IPS-NIHi7 (cell line): ENCODE results near the gene ZDHHC19.
"Not testable (repeated sequence)": the region's sequence is repeated elsewhere in the genome, so short reads cannot be mapped to it uniquely, and the experiment has no call there.

Experiments used
- DNase-seq: peaks from one replicate; pipeline ENCODE4 v3.0.0; 2012; ENCODE audit warnings: mixed read lengths; ENCODE audit errors: extremely low spot score

ZDHHC19 gene

GRCh38 chr3:196178993-196179379 lies 32.2 kb downstream of the ZDHHC19 start:
- no peak for DNase-seq

DNA sequence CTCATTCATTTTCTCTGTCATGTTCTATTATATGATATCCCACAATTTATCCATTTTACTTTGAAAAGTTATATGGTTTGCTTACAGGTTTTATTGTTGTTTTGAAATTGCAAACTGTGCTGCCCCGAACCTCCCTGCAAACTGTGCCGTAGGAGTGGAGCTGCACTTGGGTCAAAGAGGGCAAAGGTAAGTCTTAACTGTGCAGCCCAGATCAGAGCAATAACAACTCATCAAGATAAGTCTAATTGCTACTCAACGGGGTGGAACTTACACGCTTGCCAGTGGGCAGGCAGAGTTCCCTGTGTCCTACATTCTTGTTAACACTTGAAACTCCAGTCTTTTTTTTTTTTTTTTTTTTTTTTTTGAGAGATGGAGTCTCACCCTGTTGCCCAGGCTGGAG lies 33.2 kb downstream of the ZDHHC19 start:
- DNase-seq: no peak

DNA sequence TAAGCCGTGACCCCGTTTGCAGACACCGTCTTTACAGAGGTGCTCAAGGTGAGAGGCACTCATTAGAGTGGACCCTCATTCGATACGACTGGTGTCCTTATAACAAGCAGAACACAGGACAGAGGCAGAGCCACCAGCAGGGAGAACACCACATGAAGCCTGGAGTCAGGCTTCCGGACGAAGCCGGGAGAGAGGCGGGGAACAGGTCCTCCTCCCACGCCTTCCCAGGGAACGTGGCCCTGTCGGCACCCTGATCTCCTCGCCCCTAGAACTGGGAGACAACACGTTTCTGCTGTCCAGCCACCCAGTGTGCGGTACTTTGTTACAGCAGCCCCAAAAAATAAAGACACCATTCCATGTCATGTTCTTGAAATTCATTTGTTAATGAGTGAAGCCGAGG lies 33.6 kb downstream of the ZDHHC19 start:
- DNase-seq: no peak

GRCh38 chr3:196175722-196176121 lies 35.5 kb downstream of the ZDHHC19 start:
- no peak for DNase-seq

- no peak for DNase-seq
These were observed 36.0 kb downstream of the ZDHHC19 start for GRCh38 chr3:196175116-196175625.

DNA sequence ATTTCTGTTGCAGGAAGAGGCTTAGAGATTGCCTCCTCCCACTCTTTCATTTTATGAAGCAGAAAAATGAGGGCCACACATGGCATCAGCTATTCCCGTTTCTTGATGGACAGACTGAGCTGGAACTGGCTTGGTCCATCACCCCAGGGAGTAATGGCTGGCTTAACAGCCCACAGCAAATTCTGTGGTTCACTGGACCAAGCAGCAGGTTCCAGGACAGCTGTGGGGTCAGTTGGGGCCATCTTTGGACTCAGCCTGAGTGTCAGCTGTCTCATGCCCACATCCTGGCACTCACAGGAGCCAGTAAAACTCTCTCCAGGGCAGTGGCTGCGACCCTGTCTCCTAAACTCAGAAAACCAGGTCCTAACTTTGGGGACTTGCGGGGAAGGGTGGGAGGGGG lies 36.5 kb downstream of the ZDHHC19 start:
- DNase-seq: no peak

DNA sequence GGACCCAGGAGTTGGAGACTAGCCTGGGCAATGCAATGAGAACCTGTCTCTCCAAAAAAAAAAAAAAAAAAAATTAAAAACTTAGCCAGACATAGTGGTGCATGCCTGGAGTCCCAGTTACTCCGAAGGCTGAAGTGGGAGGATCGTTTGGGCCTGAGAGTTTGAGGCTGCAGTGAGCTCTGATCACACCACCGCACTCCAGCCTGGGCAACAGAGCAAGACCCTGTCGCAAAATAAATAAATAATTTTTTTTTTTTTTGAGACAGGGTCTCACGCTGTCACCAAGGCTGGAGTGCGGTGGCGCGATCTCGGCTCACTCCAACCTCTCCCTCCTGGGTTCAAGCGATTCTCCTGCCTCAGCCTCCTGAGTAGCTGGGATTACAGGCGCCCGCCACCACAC lies 40.9 kb downstream of the ZDHHC19 start:
- DNase-seq: not testable (repeated sequence)

DNA sequence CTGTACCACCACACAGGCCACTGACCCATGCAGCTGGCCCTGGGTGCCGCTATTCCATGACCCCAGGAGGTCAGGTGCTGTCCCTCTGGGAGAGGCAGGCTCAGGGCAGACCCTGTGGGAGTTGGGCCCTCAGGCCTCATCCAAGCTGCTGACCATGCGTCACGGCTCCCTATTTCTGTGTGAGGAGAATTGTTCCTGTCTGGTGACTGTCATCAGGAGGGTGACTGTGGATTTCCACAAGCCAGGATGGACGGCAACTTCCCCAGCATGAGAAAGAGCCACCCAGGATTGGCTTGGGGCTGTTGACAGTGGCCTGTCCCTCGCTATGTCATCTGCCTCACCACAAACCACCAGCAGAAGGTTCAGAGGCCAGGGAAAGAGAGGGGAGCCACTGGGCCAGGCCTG lies 41.4 kb downstream of the ZDHHC19 start:
- no peak for DNase-seq

- DNase-seq: no peak
These were observed 42.3 kb downstream of the ZDHHC19 start for GRCh38 chr3:196168808-196169391.

- no peak for DNase-seq
These were observed 44.5 kb downstream of the ZDHHC19 start for GRCh38 chr3:196166741-196167140.

DNA sequence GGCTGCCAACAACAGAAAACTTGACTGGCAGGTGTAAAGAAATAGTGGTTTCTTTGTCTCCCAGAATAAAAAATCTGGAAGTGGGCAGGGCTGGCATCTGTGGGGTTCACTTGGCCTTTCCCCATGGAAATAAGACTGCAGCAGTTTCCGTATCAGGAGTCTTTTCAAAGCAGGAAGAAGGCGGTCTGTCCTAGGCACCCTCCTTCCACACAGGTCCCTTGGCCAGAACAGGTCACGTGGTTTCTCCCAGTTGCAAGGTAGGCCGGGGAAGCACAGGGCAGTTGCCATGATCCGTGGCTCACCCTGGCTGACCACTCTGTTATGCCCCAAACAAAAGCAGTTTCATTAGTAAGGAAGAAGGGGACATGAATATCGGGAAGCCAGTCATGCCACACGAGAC lies 45.4 kb downstream of the ZDHHC19 start:
- DNase-seq: no peak

DNA sequence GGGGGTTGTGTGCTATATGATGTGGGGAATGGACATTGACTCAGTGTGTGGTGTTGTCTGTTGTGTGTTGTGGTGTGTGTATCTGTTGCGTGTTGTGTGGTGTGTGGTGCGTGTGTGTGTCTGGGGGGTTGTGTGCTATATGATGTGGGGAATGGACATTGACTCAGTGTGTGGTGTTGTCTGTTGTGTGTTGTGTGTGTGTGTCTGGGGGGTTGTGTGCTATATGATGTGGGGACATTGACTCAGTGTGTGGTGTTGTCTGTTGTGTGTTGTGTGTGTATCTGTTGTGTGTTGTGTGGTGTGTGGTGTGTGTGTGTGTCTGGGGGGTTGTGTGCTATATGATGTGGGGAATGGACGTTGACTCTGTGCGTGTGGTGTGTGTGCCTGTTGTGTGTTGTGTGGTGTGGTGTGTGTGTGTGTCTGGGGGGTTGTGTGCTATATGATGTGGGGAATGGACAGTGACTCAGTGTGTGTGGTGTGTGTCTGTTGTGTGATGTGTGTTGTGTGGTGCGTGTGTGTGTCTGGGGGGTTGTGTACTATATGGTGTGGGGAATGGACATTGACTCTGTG lies 46.1 kb downstream of the ZDHHC19 start:
- DNase-seq: not testable (repeated sequence)

DNA sequence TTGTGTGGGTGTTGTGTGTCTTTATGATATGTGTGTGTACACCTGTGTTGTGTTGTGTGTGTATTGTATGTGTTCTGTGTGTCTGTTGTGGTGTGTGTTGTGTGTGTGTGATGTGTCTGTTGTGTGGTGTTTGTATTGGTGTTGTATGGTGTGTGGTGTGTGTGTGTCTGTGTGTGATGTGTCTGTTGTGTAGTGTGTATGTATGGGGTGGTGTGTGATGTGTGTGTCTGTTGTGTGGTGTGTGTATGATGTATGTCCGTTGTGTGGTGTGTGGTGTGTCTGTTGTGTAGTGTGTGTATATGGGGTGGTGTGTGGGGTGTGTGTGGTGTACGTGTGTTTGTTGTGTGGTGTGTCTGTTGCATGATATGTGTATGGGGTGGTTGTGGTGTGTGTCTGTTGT lies 46.6 kb downstream of the ZDHHC19 start:
- no peak for DNase-seq

GRCh38 chr3:196163666-196164493 lies 47.3 kb downstream of the ZDHHC19 start:
- DNase-seq: no peak

- no peak for DNase-seq
These were observed 48.0 kb downstream of the ZDHHC19 start for GRCh38 chr3:196163212-196163611.

GRCh38 chr3:196162679-196163078 lies 48.5 kb downstream of the ZDHHC19 start:
- no peak for DNase-seq

- peak; percentile 54 for DNase-seq
These were observed 51.0 kb downstream of the ZDHHC19 start for GRCh38 chr3:196159952-196160804.

DNA sequence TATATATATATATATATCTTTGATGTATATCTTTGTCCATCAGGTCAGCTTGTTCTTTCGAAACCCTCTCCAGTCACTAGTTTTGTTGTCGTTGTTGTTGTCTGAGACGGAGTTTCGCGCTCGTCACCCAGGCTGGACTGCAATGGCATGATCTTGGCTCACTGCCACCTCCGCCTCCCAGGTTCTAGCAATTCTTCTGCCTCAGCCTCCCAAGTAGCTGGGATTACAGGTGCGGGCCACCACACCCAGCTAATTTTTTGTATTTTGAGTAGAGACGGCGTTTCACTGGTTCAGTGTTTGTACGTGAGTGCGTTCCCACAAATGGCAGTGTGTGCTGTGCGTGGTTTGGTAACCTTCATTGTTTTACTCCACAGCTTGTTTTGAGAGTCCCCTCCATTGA lies 51.7 kb downstream of the ZDHHC19 start:
- no peak for DNase-seq

- DNase-seq: no peak
These were observed 55.0 kb downstream of the ZDHHC19 start for GRCh38 chr3:196156160-196156559.

DNA sequence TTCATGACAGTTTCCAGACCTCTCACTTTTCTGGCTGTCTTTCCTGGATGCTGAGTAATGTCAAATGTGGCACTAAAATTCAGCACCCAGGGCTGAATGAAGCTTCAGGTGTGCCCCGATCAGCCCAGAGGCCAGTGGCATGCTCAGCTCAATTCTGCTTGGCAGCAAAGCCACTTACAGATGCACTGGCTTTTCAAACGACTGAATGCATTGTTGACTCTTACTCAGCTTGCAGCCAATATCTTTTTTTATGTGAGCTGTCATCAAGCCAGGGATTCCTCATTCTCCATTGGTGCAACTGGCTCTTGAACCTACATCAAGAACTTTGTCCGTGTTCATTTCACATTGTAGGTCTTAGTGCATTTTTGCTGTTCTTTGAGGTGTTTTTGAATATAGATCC lies 60.7 kb downstream of the ZDHHC19 start:
- DNase-seq: no peak

GRCh38 chr3:196149831-196150301 lies 61.3 kb downstream of the ZDHHC19 start:
- DNase-seq: no peak

- no peak for DNase-seq
These were observed 61.8 kb downstream of the ZDHHC19 start for GRCh38 chr3:196149375-196149774.
